C4-2B (cell line): Measurements from ENCODE around the gene SULT2B1.

Experiments used
- ZFX ChIP-seq: fragments of 450-650 bp; IDR thresholded peaks from 2 replicates; pipeline ENCODE4 v1.6.1; 2017
- TF ChIP-seq, protein P1 (sequence below): fragments of 450-650 bp; conservative IDR thresholded peaks from 2 replicates; pipeline ENCODE4 v1.5.1; 2017; ENCODE audit warnings: mild to moderate bottlenecking

DNA sequence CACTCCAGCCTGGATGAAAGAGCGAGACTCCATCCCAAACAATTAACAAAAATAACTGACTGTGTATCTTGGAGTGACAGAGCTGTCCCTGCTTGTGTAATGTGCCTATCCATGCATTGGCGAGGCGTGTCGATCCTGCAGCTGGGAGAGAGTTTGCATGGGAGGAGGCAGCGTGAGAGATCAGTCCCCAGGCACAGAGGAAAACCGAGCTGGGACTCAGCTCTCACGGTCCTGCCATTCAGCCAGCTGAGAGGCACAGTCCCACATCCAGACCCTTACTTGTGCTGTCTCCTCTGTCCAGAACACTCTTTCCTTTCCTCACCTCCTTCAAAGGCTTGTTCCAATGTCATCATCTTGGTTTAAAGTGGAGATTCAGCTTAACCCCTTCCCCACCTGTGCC, 11.9 kb upstream of the SULT2B1 start:
- TF ChIP-seq, protein P1, sequence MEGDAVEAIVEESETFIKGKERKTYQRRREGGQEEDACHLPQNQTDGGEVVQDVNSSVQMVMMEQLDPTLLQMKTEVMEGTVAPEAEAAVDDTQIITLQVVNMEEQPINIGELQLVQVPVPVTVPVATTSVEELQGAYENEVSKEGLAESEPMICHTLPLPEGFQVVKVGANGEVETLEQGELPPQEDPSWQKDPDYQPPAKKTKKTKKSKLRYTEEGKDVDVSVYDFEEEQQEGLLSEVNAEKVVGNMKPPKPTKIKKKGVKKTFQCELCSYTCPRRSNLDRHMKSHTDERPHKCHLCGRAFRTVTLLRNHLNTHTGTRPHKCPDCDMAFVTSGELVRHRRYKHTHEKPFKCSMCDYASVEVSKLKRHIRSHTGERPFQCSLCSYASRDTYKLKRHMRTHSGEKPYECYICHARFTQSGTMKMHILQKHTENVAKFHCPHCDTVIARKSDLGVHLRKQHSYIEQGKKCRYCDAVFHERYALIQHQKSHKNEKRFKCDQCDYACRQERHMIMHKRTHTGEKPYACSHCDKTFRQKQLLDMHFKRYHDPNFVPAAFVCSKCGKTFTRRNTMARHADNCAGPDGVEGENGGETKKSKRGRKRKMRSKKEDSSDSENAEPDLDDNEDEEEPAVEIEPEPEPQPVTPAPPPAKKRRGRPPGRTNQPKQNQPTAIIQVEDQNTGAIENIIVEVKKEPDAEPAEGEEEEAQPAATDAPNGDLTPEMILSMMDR = no peak
- no peak for TF ChIP-seq ZFX
